Neural cell (in vitro differentiated cells): ENCODE data around the gene PRELID2. TPM values are rescaled to one million over a fixed set of nuclear protein-coding genes. Genes with fewer than 3 reads are reported as not detected.
"Not testable (repeated sequence)": the region's sequence is repeated elsewhere in the genome, so short reads cannot be mapped to it uniquely, and the experiment has no call there.

Source experiments
- H2AFZ ChIP-seq: fragments of 200-600, 300-800 bp; sonication (generic), shearing (Covaris generic); 2 replicates; pipeline ENCODE4 v1.6.0; 2014; ENCODE audit warnings: low read depth, mild to moderate bottlenecking, antibody characterized with exemption, low read length, moderate library complexity
- H3F3A ChIP-seq: fragments of 200-600 bp; shearing (Covaris generic); 2 replicates; pipeline ENCODE4 v1.6.1; 2016; ENCODE audit warnings: mild to moderate bottlenecking, moderate library complexity, mixed read lengths, antibody characterized with exemption, low read length; ENCODE audit not compliant: insufficient read depth, poor library complexity, severe bottlenecking
- H3K27ac ChIP-seq: fragments of 200-600, 300-800 bp; sonication (generic), shearing (Covaris generic); 2 replicates; pipeline ENCODE4 v1.5.1; 2014; ENCODE audit warnings: mild to moderate bottlenecking, low read length, moderate library complexity
- H3K27me3 ChIP-seq: fragments of 300-800, 200-600 bp; sonication (generic), shearing (Covaris generic); 2 replicates; pipeline ENCODE4 v1.6.0; 2014; ENCODE audit warnings: mild to moderate bottlenecking, low read depth, low read length, moderate library complexity; ENCODE audit not compliant: insufficient read depth
- H3K36me3 ChIP-seq: fragments of 300-800, 200-600 bp; sonication (generic), shearing (Covaris generic); 2 replicates; pipeline ENCODE4 v1.5.1; 2014; ENCODE audit warnings: mild to moderate bottlenecking, antibody characterized with exemption, low read length, moderate library complexity; ENCODE audit not compliant: insufficient read depth
- H3K4me2 ChIP-seq: fragments of 300-800, 200-600 bp; sonication (generic), shearing (Covaris generic); 2 replicates; pipeline ENCODE4 v1.6.0; 2014; ENCODE audit warnings: mild to moderate bottlenecking, low read length
- H3K4me3 ChIP-seq: fragments of 300-800, 200-600 bp; sonication (generic), shearing (Covaris generic); 2 replicates; pipeline ENCODE4 v1.5.1; 2014; ENCODE audit warnings: mild to moderate bottlenecking, low read length, moderate library complexity
- H3K79me2 ChIP-seq: fragments of 200-600 bp; shearing (Covaris generic); replicated peaks from 2 replicates; pipeline ENCODE4 v1.6.0; 2014; ENCODE audit warnings: mild to moderate bottlenecking, low read length, moderate library complexity; ENCODE audit not compliant: insufficient read depth
- H3K9ac ChIP-seq: fragments of 300-800, 200-600 bp; sonication (generic), shearing (Covaris generic); 2 replicates; pipeline ENCODE4 v1.6.1; 2016; ENCODE audit warnings: mild to moderate bottlenecking, low read length, mixed read lengths
- H3K9me2 ChIP-seq: fragments of 200-600 bp; shearing (Covaris generic); 2 replicates; pipeline ENCODE4 v1.6.1; 2016; ENCODE audit warnings: mild to moderate bottlenecking, low read length, mixed read lengths; ENCODE audit not compliant: insufficient read depth
- H3K9me3 ChIP-seq: fragments of 200-600, 300-800 bp; sonication (generic), shearing (Covaris generic); 2 replicates; pipeline ENCODE4 v1.6.1; 2016; ENCODE audit warnings: mild to moderate bottlenecking, mixed run types, low read length, moderate library complexity, mixed read lengths
- H4K20me1 ChIP-seq: fragments of 200-600 bp; shearing (Covaris generic); 2 replicates; pipeline ENCODE4 v1.6.1; 2016; ENCODE audit warnings: mild to moderate bottlenecking, mixed run types; ENCODE audit not compliant: insufficient read depth
- CTCF ChIP-seq: fragments of 450-650 bp; IDR thresholded peaks from 2 replicates; pipeline ENCODE4 v1.5.1; 2014; ENCODE audit warnings: antibody characterized with exemption, mild to moderate bottlenecking, moderate library complexity; ENCODE audit not compliant: poor library complexity, severe bottlenecking
- EP300 ChIP-seq: fragments of 450-650 bp; conservative IDR thresholded peaks from 2 replicates; pipeline ENCODE4 v1.6.1; 2014; ENCODE audit warnings: antibody characterized with exemption, mild to moderate bottlenecking, moderate library complexity; ENCODE audit not compliant: poor library complexity, severe bottlenecking
- EZH2 ChIP-seq: fragments of 200-600, 300-800 bp; shearing (Covaris generic), sonication (generic); IDR thresholded peaks from 2 replicates; pipeline ENCODE4 v1.6.1; 2014; ENCODE audit warnings: antibody characterized with exemption, low read length, borderline replicate concordance, mild to moderate bottlenecking; ENCODE audit not compliant: insufficient read depth, poor library complexity, severe bottlenecking
- MXI1 ChIP-seq: fragments of 450-650 bp; conservative IDR thresholded peaks from 2 replicates; pipeline ENCODE4 v1.6.1; 2014; ENCODE audit warnings: antibody characterized with exemption, mild to moderate bottlenecking; ENCODE audit not compliant: poor library complexity, severe bottlenecking
- POLR2AphosphoS5 ChIP-seq: IDR thresholded peaks from 2 replicates; pipeline ENCODE4 v1.6.1; 2012
- RAD21 ChIP-seq: fragments of 450-650 bp; conservative IDR thresholded peaks from 2 replicates; pipeline ENCODE4 v1.6.1; 2014; ENCODE audit warnings: antibody characterized with exemption, mild to moderate bottlenecking, moderate library complexity
- REST ChIP-seq: IDR thresholded peaks from 2 replicates; pipeline ENCODE4 v1.6.1; 2012; ENCODE audit warnings: borderline replicate concordance
- SMC3 ChIP-seq: fragments of 450-650 bp; conservative IDR thresholded peaks from 2 replicates; pipeline ENCODE4 v1.6.1; 2014; ENCODE audit warnings: antibody characterized with exemption, mild to moderate bottlenecking, moderate library complexity; ENCODE audit not compliant: poor library complexity
- TAF1 ChIP-seq: IDR thresholded peaks from 2 replicates; pipeline ENCODE4 v1.6.1; 2012; ENCODE audit warnings: low read depth
- polyA plus RNA-seq: library from polyadenylated mRNA; depleted of rRNA; stranded (reverse); fragments of >200 nt; gene quantifications from 2 replicates; pipeline ENCODE4 v1.2.3, GENCODE V29; 2014

PRELID2 gene
- polyA plus RNA-seq, 1 donor from 2014 or later = not detected

- not testable (repeated sequence) for H3K79me2 ChIP-seq, H3F3A ChIP-seq, H3K9ac ChIP-seq, H3K9me3 ChIP-seq, H3K4me2 ChIP-seq, H3K4me3 ChIP-seq, H4K20me1 ChIP-seq, H3K9me2 ChIP-seq, H3K27ac ChIP-seq, H2AFZ ChIP-seq, H3K27me3 ChIP-seq, H3K36me3 ChIP-seq
These were observed 29.3 kb upstream of the PRELID2 start for GRCh38 chr5:145864432-145864831.

GRCh38 chr5:145863003-145863402, 27.9 kb upstream of the PRELID2 start:
- Histone ChIP-seq H4K20me1 (no peaks in the 10 kb centered on the region), H3K9me3 (no peaks in the 10 kb centered on the region), H3K27me3 (no peaks in the 10 kb centered on the region), H3K36me3 (no peaks in the 10 kb centered on the region), H3K27ac (no peak overlapping the region), H3F3A (no peaks in the 10 kb centered on the region), H3K9me2 (no peaks in the 10 kb centered on the region), H3K4me2 (no peak overlapping the region), H3K9ac (no peak overlapping the region), H3K4me3 (no peak overlapping the region), H3K79me2 (no peaks in the 10 kb centered on the region), H2AFZ (no peak overlapping the region)
- TF ChIP-seq CTCF = no peak

GRCh38 chr5:145859897-145860296, 24.8 kb upstream of the PRELID2 start:
- H3K9ac ChIP-seq = no peak overlapping the region
- H3F3A ChIP-seq = no peaks in the 10 kb centered on the region
- no peaks in the 10 kb centered on the region for H3K36me3 ChIP-seq
- H2AFZ ChIP-seq = no peak overlapping the region
- H3K4me3 ChIP-seq = no peak overlapping the region
- H3K27ac ChIP-seq = no peak overlapping the region
- no peaks in the 10 kb centered on the region for H3K79me2 ChIP-seq
- no peaks in the 10 kb centered on the region for H3K9me3 ChIP-seq
- no peaks in the 10 kb centered on the region for H4K20me1 ChIP-seq
- no peak for TF ChIP-seq POLR2AphosphoS5
- no peak for TF ChIP-seq MXI1
- TF ChIP-seq CTCF = no peak
- TF ChIP-seq EP300 = no peak
- no peak for TF ChIP-seq EZH2
- no peak for TF ChIP-seq SMC3
- TF ChIP-seq RAD21 = no peak
- TF ChIP-seq REST = no peak
- TF ChIP-seq TAF1 = no peak
- H3K27me3 ChIP-seq = no peaks in the 10 kb centered on the region
- no peaks in the 10 kb centered on the region for H3K9me2 ChIP-seq
- H3K4me2 ChIP-seq = no peak overlapping the region
